ENCODE results near the gene SLIT3. TPM values are rescaled to one million over a fixed set of nuclear protein-coding genes. Genes with fewer than 3 reads are reported as not detected.

SLIT3 gene
- total and polyA plus RNA-seq, 8 donors, result 1.2 to 24.5 (median 8.6) TPM

- Histone ChIP-seq H3K9me3 (no peaks in the 10 kb centered on the region), H3K27ac (no peak overlapping the region), H3K4me3 (no peak overlapping the region), H3K27me3 (no peaks in the 10 kb centered on the region), H3K36me3 (no peaks in the 10 kb centered on the region), H3K4me1 (peaks cover 0 to 19% (median 8%) of the 10 kb centered on the region in 4 donors)
- no peak for TF ChIP-seq POLR2A (IDR thresholded peaks at IDR 0.05)
- TF ChIP-seq CTCF (IDR thresholded peaks at IDR 0.05), result no peak
- TF ChIP-seq EP300 (IDR thresholded peaks at IDR 0.05), result no peak
- TF ChIP-seq POLR2AphosphoS5 (IDR thresholded peaks at IDR 0.05), result no peak
- intact Hi-C loops (cut with DNase I; ENCODE audit: low total_unique reads), result no loop called here
- WGBS, 5 donors, result 62 to 87% (median 82%) methylated on average over 6 of the region's 6 CpGs
- peak in 1 of 2 donors; percentile 23 for DNase-seq
Observed at GRCh38 chr5:169116961-169117461, 183.9 kb downstream of the SLIT3 start.

GRCh38 chr5:169115461-169116124 is 185.3 kb downstream of the SLIT3 start:
- no peaks in the 10 kb centered on the region for H3K27me3 ChIP-seq
- TF ChIP-seq CTCF (IDR thresholded peaks at IDR 0.05), result no peak
- TF ChIP-seq POLR2AphosphoS5 (IDR thresholded peaks at IDR 0.05), result no peak
- H3K27ac ChIP-seq, result no peak overlapping the region
- H3K4me3 ChIP-seq, result no peak overlapping the region
- H3K36me3 ChIP-seq, result no peaks in the 10 kb centered on the region
- DNase-seq, result no peak
- H3K4me1 ChIP-seq, result peaks cover 0 to 19% (median 8%) of the 10 kb centered on the region in 4 donors
- no peaks in the 10 kb centered on the region for H3K9me3 ChIP-seq
- 85 to 89% (median 86%) methylated on average over 6 of the region's 6 CpGs for WGBS, 5 donors
- intact Hi-C loops (cut with DNase I; ENCODE audit: low total_unique reads), result no loop called here

- WGBS, 5 donors, result 50 to 67% (median 55%) methylated on average over 7 of the region's 7 CpGs
Observed at GRCh38 chr5:169114466-169115065, 186.4 kb downstream of the SLIT3 start.

GRCh38 chr5:169112016-169112415 is 188.9 kb downstream of the SLIT3 start:
- H3K9me3 ChIP-seq, result no peaks in the 10 kb centered on the region
- peaks cover 0 to 8% (median 0%) of the 10 kb centered on the region in 4 donors for H3K36me3 ChIP-seq
- DNase-seq, result no peak
- intact Hi-C loops (cut with DNase I; ENCODE audit: low total_unique reads), result no loop called here
- H3K27ac ChIP-seq, result no peak overlapping the region
- peaks cover 0 to 4% (median 0%) of the 10 kb centered on the region in 4 donors for H3K4me1 ChIP-seq
- TF ChIP-seq CTCF (IDR thresholded peaks at IDR 0.05) (no peak), POLR2A (IDR thresholded peaks at IDR 0.05) (no peak), POLR2AphosphoS5 (IDR thresholded peaks at IDR 0.05) (no peak), EP300 (IDR thresholded peaks at IDR 0.05) (no peak)
- no peak overlapping the region for H3K4me3 ChIP-seq
- WGBS, 5 donors, result 73 to 93% (median 88%) methylated on average over 5 of the region's 5 CpGs
- H3K27me3 ChIP-seq, result no peaks in the 10 kb centered on the region

More at GRCh38 chr5:169114466-169115065, 186.4 kb downstream of the SLIT3 start:
- DNase-seq, result no peak
- TF ChIP-seq EP300 (IDR thresholded peaks at IDR 0.05) (no peak), POLR2AphosphoS5 (IDR thresholded peaks at IDR 0.05) (no peak), POLR2A (IDR thresholded peaks at IDR 0.05) (no peak), CTCF (IDR thresholded peaks at IDR 0.05) (no peak)
- Histone ChIP-seq H3K36me3 (peaks cover 0 to 1% (median 0%) of the 10 kb centered on the region in 4 donors), H3K4me3 (no peak overlapping the region), H3K27me3 (no peaks in the 10 kb centered on the region), H3K4me1 (peaks cover 0 to 15% (median 5%) of the 10 kb centered on the region in 4 donors), H3K9me3 (no peaks in the 10 kb centered on the region), H3K27ac (no peak overlapping the region)
- intact Hi-C loops (cut with DNase I; ENCODE audit: low total_unique reads), result no loop called here

All from stomach (tissue), 9 donors.